SU-DHL-6 (cell line): Measurements from ENCODE around the gene TMEM169.

Experiments used
- H2AFZ ChIP-seq: fragments of 200-600 bp; sonication (generic); 2 replicates; pipeline ENCODE4 v1.6.1; 2014; ENCODE audit warnings: low read depth, mild to moderate bottlenecking, moderate library complexity, mixed read lengths, antibody characterized with exemption, low read length; ENCODE audit not compliant: severe bottlenecking
- H3F3A ChIP-seq: fragments of 200-600 bp; shearing (Covaris generic); 2 replicates; pipeline ENCODE4 v1.6.0; 2016; ENCODE audit warnings: antibody characterized with exemption, mild to moderate bottlenecking; ENCODE audit not compliant: insufficient read depth
- H3K27ac ChIP-seq: fragments of 200-600 bp; sonication (generic); 2 replicates; pipeline ENCODE4 v1.5.1; 2016; ENCODE audit warnings: low read depth, mild to moderate bottlenecking, low read length, moderate library complexity, mixed read lengths
- H3K27me3 ChIP-seq: fragments of 200-600 bp; sonication (generic), shearing (Covaris generic); 2 replicates; pipeline ENCODE4 v1.6.0; 2014; ENCODE audit warnings: mild to moderate bottlenecking, low read length
- H3K36me3 ChIP-seq: fragments of 200-600 bp; sonication (generic); 2 replicates; pipeline ENCODE4 v1.6.1; 2014; ENCODE audit warnings: mild to moderate bottlenecking, low read length, mixed read lengths
- H3K4me2 ChIP-seq: fragments of 300-600, 200-600 bp; shearing (Covaris generic), sonication (generic); 2 replicates; pipeline ENCODE4 v1.6.0; 2014; ENCODE audit warnings: low read length, low read depth, mild to moderate bottlenecking; ENCODE audit not compliant: poor library complexity, severe bottlenecking
- H3K4me3 ChIP-seq: fragments of 200-600 bp; sonication (generic); 2 replicates; pipeline ENCODE4 v1.5.1; 2014; ENCODE audit warnings: antibody characterized with exemption, low read length, mild to moderate bottlenecking, mixed read lengths; ENCODE audit not compliant: insufficient read depth, poor library complexity, severe bottlenecking
- H3K79me2 ChIP-seq: fragments of 200-600 bp; sonication (generic); 2 replicates; pipeline ENCODE4 v1.6.1; 2014; ENCODE audit warnings: mild to moderate bottlenecking, low read length, moderate library complexity; ENCODE audit not compliant: insufficient read depth
- H3K9ac ChIP-seq: fragments of 200-600 bp; sonication (generic); 2 replicates; pipeline ENCODE4 v1.7.0; 2014; ENCODE audit warnings: mild to moderate bottlenecking, low read length
- H3K9me2 ChIP-seq: fragments of 200-600 bp; sonication (generic); replicated peaks from 2 replicates; pipeline ENCODE4 v1.6.1; 2014; ENCODE audit warnings: low read length; ENCODE audit not compliant: insufficient read depth
- H3K9me3 ChIP-seq: fragments of 200-600 bp; sonication (generic); 2 replicates; pipeline ENCODE4 v1.6.1; 2014; ENCODE audit warnings: low read length, mixed read lengths; ENCODE audit not compliant: insufficient read depth
- H4K20me1 ChIP-seq: fragments of 200-600 bp; sonication (generic); 2 replicates; pipeline ENCODE4 v1.6.1; 2014; ENCODE audit warnings: low read depth, mild to moderate bottlenecking, antibody characterized with exemption, low read length, moderate library complexity, mixed read lengths
- EZH2phosphoT487 ChIP-seq: fragments of 200-600 bp; sonication (generic), shearing (Covaris generic); conservative IDR thresholded peaks from 2 replicates; pipeline ENCODE4 v1.6.1; 2018; ENCODE audit warnings: mild to moderate bottlenecking, antibody characterized with exemption, low read length, moderate library complexity, mixed read lengths
- TF ChIP-seq, protein P1 (sequence below): fragments of 200-600 bp; sonication (generic); IDR thresholded peaks from one replicate; pipeline ENCODE4 v1.5.1; 2017; ENCODE audit warnings: antibody characterized with exemption, mild to moderate bottlenecking, low read length, moderate library complexity; ENCODE audit not compliant: insufficient read depth, poor library complexity, severe bottlenecking

The TMEM169 gene

DNA sequence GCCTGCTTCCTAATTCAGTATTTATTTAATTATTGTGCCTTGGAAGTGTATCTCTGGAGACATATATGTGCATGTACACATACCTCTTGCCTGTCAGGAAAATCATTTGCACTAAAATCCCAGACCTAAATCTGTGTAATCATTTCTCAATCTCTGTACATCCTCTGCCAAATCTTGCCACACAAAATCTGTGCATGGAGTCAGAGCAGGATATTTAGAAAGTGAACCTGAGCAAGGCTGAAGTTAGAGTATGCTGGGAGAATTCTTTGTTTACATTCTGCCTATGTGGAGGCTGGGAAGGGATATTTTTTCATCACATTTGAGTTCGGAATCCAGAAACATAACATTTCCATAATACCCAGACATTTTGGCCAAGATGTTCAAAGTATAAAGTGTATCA, 36.8 kb downstream of the TMEM169 start:
- no peak overlapping the region for H3K4me3 ChIP-seq

DNA sequence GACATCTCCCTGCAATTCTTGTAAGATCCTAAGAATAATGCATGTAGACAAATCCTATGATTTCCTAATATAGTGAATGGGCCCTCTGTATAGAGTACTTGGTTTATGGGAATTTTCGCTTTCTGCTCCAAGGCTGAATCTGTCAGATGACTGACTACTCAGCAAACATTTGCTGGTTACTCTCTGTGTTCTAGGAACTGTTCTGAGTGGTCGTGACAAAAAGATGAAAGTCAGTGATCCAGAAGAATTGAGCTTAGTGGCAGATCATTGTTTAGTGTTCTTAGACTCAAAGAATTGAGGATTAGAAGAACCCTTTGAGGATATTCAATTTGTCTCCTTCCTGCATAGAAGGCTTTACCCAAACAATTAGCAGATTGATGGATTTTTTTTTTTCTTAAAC, 37.4 kb downstream of the TMEM169 start:
- Histone ChIP-seq H3K27ac (no peak overlapping the region), H2AFZ (no peak overlapping the region), H3K4me2 (no peak overlapping the region), H3K4me3 (no peak overlapping the region), H3K9me2 (no peaks in the 10 kb centered on the region), H3F3A (peaks cover 4% of the 10 kb centered on the region), H3K27me3 (no peaks in the 10 kb centered on the region), H3K9me3 (no peaks in the 10 kb centered on the region), H4K20me1 (peaks cover 68% of the 10 kb centered on the region), H3K9ac (no peak overlapping the region), H3K79me2 (peaks cover 97% of the 10 kb centered on the region), H3K36me3 (peaks cover 82% of the 10 kb centered on the region)
- TF ChIP-seq, protein P1, sequence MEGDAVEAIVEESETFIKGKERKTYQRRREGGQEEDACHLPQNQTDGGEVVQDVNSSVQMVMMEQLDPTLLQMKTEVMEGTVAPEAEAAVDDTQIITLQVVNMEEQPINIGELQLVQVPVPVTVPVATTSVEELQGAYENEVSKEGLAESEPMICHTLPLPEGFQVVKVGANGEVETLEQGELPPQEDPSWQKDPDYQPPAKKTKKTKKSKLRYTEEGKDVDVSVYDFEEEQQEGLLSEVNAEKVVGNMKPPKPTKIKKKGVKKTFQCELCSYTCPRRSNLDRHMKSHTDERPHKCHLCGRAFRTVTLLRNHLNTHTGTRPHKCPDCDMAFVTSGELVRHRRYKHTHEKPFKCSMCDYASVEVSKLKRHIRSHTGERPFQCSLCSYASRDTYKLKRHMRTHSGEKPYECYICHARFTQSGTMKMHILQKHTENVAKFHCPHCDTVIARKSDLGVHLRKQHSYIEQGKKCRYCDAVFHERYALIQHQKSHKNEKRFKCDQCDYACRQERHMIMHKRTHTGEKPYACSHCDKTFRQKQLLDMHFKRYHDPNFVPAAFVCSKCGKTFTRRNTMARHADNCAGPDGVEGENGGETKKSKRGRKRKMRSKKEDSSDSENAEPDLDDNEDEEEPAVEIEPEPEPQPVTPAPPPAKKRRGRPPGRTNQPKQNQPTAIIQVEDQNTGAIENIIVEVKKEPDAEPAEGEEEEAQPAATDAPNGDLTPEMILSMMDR: no peak
- no peak for TF ChIP-seq EZH2phosphoT487

More for the DNA sequence above, 36.8 kb downstream of the TMEM169 start:
- no peak overlapping the region for H3K9ac ChIP-seq
- H3K27ac ChIP-seq: no peak overlapping the region
- H3K9me2 ChIP-seq: no peaks in the 10 kb centered on the region
- H4K20me1 ChIP-seq: peaks cover 68% of the 10 kb centered on the region
- peaks cover 11% of the 10 kb centered on the region for H3F3A ChIP-seq
- H3K4me2 ChIP-seq: no peak overlapping the region
- H3K9me3 ChIP-seq: no peaks in the 10 kb centered on the region
- no peaks in the 10 kb centered on the region for H3K27me3 ChIP-seq
- no peak overlapping the region for H2AFZ ChIP-seq
- no peak for TF ChIP-seq EZH2phosphoT487
- TF ChIP-seq, protein P1: no peak
- H3K36me3 ChIP-seq: peaks cover 87% of the 10 kb centered on the region
- H3K79me2 ChIP-seq: peaks cover 98% of the 10 kb centered on the region

DNA sequence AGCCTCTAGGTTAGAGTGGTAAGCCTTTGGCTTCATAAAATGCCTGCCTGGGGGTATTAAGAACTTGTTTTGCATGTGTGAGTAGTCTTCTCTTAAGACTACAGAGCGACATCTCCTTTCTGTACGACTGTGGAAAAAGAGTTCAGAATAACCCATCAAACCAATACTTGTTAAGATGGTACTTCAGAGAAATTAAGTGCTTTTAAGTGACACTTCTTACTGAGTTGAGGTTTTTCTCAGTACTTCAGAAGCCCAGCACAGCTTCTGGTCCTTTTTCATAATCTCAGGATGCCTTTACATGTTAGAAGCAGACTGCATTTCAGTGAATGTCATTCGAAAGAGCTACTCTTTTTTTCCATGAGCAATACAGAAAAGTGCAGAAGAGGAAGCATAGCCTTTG, 38.3 kb downstream of the TMEM169 start:
- Histone ChIP-seq H3K9me2 (no peaks in the 10 kb centered on the region), H3K27me3 (no peaks in the 10 kb centered on the region), H3K36me3 (peaks cover 86% of the 10 kb centered on the region), H3K9ac (no peak overlapping the region), H3K79me2 (peaks cover 89% of the 10 kb centered on the region), H4K20me1 (peaks cover 73% of the 10 kb centered on the region), H3K27ac (no peak overlapping the region), H3K4me3 (no peak overlapping the region), H3K4me2 (no peak overlapping the region), H3F3A (no peaks in the 10 kb centered on the region), H3K9me3 (no peaks in the 10 kb centered on the region), H2AFZ (no peak overlapping the region)
- no peak for TF ChIP-seq EZH2phosphoT487
- TF ChIP-seq, protein P1: no peak
